Duodenal mucosa (tissue), 2 donors: ENCODE measurements around the gene IQCH.
"Not testable (repeated sequence)": the region's sequence is repeated elsewhere in the genome, so short reads cannot be mapped to it uniquely, and the experiment has no call there.

Experiments used
- H3K27ac ChIP-seq: one replicate; pipeline ENCODE4 v1.7.0; 2013; ENCODE audit warnings: low read depth, low read length
- H3K27me3 ChIP-seq, 2 donors: one replicate each; pipeline ENCODE4 v1.7.0; 2013; ENCODE audit warnings: low read length in 2 of 2, control low read depth in 1 of 2; ENCODE audit not compliant: insufficient read depth in 2 of 2, control insufficient read depth in 1 of 2
- H3K36me3 ChIP-seq, 2 donors: one replicate each; pipeline ENCODE4 v1.7.0; 2013; ENCODE audit warnings: low read length in 2 of 2, control low read depth in 1 of 2; ENCODE audit not compliant: insufficient read depth in 2 of 2, control insufficient read depth in 1 of 2
- H3K4me1 ChIP-seq, 2 donors: one replicate each; pipeline ENCODE4 v1.7.0; 2013; ENCODE audit warnings: low read length in 2 of 2, control low read depth in 1 of 2; ENCODE audit not compliant: insufficient read depth in 2 of 2, control insufficient read depth in 1 of 2
- H3K4me3 ChIP-seq, 2 donors: one replicate each; pipeline ENCODE4 v1.7.0; 2013; ENCODE audit warnings: low read length in 2 of 2, low read depth in 1 of 2
- H3K9ac ChIP-seq, 2 donors: one replicate each; pipeline ENCODE4 v1.7.0; 2013; ENCODE audit warnings: low read length in 2 of 2, low read depth in 1 of 2
- H3K9me3 ChIP-seq, 2 donors: one replicate each; pipeline ENCODE4 v1.7.0; 2013; ENCODE audit warnings: low read length in 2 of 2, control low read depth in 1 of 2; ENCODE audit not compliant: control insufficient read depth in 1 of 2

IQCH gene

GRCh38 chr15:67259806-67260205 is 5.2 kb downstream of the IQCH start:
- Histone ChIP-seq H3K27me3 (no peaks in the 10 kb centered on the region), H3K36me3 (no peaks in the 10 kb centered on the region), H3K9ac (no peak overlapping the region), H3K4me3 (no peak overlapping the region), H3K9me3 (no peaks in the 10 kb centered on the region), H3K4me1 (peaks cover 0 to 4% of the 10 kb centered on the region in 2 donors), H3K27ac (no peak overlapping the region)

- Histone ChIP-seq H3K4me3 (no peak overlapping the region), H3K9me3 (no peaks in the 10 kb centered on the region), H3K27me3 (no peaks in the 10 kb centered on the region)
Observed at GRCh38 chr15:67266870-67267269, 12.3 kb downstream of the IQCH start.

GRCh38 chr15:67267440-67267839 is 12.9 kb downstream of the IQCH start:
- no peaks in the 10 kb centered on the region for H3K36me3 ChIP-seq
- no peaks in the 10 kb centered on the region for H3K9me3 ChIP-seq
- peaks cover 12 to 21% of the 10 kb centered on the region in 2 donors for H3K4me1 ChIP-seq
- no peaks in the 10 kb centered on the region for H3K27me3 ChIP-seq
- no peak overlapping the region for H3K27ac ChIP-seq
- no peak overlapping the region for H3K9ac ChIP-seq
- H3K4me3 ChIP-seq: no peak overlapping the region

More at GRCh38 chr15:67266870-67267269, 12.3 kb downstream of the IQCH start:
- H3K27ac ChIP-seq: no peak overlapping the region
- no peaks in the 10 kb centered on the region for H3K36me3 ChIP-seq
- H3K9ac ChIP-seq: no peak overlapping the region
- peaks cover 12 to 21% of the 10 kb centered on the region in 2 donors for H3K4me1 ChIP-seq

DNA sequence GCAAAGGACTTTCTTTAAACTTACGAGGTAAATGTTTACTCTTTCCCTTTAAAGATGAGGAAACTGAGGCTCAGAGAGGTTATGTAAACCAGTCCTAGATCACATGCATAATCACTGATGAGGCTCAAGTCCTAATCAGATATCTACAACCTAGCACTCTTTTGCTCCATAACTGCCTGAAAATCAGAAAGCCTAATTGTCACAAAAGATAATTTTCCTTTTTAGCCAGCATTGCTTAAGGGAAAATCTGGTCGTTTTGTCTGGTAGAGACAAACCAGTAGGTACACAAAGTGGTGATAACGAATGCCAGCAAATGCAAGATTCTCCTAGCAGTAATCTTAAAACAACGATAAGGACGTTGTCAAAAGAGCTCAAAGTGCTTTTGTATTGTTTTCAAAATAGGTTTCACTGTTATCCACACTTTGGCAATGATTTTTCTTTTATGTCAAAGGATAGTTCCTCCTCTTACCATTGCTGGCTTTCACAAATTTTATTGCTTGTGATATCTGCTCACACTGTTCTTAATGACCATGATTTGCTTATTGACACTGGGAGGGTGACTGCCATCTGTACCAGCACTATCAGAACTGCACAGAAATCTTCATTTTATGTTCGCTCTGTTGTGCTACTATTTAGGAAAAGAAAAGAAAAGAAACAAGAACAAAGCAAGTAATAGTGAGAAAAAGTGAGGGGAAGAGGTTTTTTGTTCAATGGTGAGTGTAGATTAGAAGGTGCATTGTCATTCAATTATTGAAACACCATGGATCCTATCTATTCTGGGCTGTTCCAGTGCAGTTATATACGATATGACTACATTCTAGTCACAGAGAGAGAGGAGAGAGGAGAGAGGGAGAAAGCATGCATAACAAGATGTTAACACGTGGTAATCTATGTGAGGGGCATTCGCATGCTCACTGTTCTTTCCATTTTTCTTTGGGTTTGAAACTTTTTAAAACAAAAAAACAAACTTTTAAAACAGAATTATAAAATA is 13.7 kb downstream of the IQCH start:
- H3K27me3 ChIP-seq: no peaks in the 10 kb centered on the region
- no peaks in the 10 kb centered on the region for H3K9me3 ChIP-seq
- no peak overlapping the region for H3K4me3 ChIP-seq
- H3K27ac ChIP-seq: no peak overlapping the region
- H3K4me1 ChIP-seq: peaks cover 12 to 21% of the 10 kb centered on the region in 2 donors
- H3K36me3 ChIP-seq: no peaks in the 10 kb centered on the region
- no peak overlapping the region for H3K9ac ChIP-seq

GRCh38 chr15:67274236-67274635 is 19.6 kb downstream of the IQCH start:
- Histone ChIP-seq H3K27me3 (no peaks in the 10 kb centered on the region), H3K4me3 (no peak overlapping the region), H3K9me3 (no peaks in the 10 kb centered on the region), H3K36me3 (no peaks in the 10 kb centered on the region), H3K9ac (no peak overlapping the region), H3K27ac (no peak overlapping the region), H3K4me1 (no peaks in the 10 kb centered on the region)

DNA sequence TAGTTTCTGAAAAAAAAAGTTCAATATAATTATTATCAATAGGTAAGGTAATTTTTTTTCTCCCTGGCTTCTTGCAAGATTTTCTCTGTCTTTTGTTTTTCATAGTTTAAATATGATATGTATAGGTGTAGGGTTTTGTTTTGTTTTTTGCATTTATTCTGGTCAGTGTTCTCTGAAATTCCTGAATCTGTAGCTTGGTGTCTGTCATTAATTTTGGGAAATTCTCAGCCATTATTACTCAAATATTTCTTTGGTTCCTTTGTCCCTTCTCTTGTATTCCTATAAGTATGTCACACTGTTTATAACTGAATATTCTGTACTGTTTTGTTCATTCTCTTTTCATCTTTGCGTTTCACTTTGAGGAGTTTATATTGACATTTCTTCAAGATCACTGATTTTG is 22.1 kb downstream of the IQCH start:
- Histone ChIP-seq H3K27me3 (no peaks in the 10 kb centered on the region), H3K27ac (no peak overlapping the region), H3K4me3 (no peak overlapping the region), H3K36me3 (no peaks in the 10 kb centered on the region), H3K9ac (no peak overlapping the region), H3K9me3 (no peaks in the 10 kb centered on the region), H3K4me1 (no peaks in the 10 kb centered on the region)

GRCh38 chr15:67280217-67280616 is 25.6 kb downstream of the IQCH start:
- no peaks in the 10 kb centered on the region for H3K27me3 ChIP-seq
- H3K27ac ChIP-seq: no peak overlapping the region
- H3K36me3 ChIP-seq: no peaks in the 10 kb centered on the region
- no peak overlapping the region for H3K9ac ChIP-seq
- no peaks in the 10 kb centered on the region for H3K9me3 ChIP-seq
- no peaks in the 10 kb centered on the region for H3K4me1 ChIP-seq
- H3K4me3 ChIP-seq: no peak overlapping the region

DNA sequence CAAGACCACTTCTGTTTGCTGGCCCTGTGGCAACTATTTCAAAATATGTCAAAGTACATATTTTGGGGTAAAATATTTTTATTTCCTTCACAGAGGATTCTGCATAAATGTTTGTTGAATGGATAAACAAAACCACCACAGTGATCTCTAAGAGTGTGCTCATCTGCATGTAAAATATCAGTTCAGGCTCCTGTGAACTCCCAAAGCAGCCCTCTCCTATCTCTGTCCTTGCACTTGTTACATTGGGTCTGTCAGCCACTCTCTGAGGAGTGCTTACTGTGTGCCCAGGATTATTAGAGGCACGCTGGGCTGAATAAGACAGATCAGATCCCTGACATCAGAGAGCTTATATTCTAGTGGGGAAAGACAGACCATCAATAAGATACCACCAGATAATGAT is 27.1 kb downstream of the IQCH start:
- Histone ChIP-seq H3K4me3 (no peak overlapping the region), H3K27ac (no peak overlapping the region), H3K27me3 (no peaks in the 10 kb centered on the region), H3K36me3 (no peaks in the 10 kb centered on the region), H3K9ac (no peak overlapping the region), H3K4me1 (no peaks in the 10 kb centered on the region), H3K9me3 (no peaks in the 10 kb centered on the region)

DNA sequence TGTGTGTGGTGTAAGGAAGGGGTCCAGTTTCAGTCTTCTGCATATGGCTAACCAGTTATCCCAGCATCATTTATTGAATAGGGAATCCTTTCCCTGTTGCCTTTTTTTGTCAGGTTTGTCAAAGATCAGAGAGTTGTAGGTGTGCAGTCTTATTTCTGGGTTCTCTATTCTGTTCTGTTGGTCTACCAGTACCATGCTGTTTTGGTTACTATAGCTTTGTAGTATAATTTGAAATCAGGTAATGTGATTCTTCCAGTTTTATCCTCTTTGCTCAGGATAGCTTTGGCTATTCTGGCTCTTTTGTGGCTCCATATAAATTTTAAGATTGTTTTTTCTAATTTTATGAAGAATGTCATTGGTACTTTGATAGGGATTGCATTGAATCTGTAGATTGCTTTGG is 31.0 kb downstream of the IQCH start:
- not testable (repeated sequence) for H3K4me3 ChIP-seq

DNA sequence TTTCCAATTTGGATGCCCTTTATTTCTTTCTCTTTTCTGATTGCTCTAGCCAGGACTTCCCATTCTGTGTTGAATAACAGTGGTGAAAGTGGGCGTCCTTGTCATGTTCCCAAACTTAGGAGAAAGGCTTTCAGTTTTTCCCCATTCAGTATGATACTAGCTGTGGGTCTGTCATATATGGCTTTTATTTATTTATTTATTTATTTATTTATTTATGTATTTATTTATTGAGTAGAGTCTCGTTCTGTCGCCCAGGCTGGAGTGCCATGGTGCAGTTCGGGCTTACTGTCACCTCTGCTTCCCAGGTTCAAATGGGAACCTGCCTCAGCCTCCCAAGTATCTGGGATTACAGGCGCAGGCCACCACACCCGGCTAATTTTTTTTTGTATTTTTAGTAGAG is 31.8 kb downstream of the IQCH start:
- H3K9ac ChIP-seq, H3K4me3 ChIP-seq, H3K4me1 ChIP-seq: not testable (repeated sequence)

More for the DNA sequence above, 31.0 kb downstream of the IQCH start:
- H3K4me1 ChIP-seq, H3K36me3 ChIP-seq, H3K27ac ChIP-seq, H3K27me3 ChIP-seq, H3K9ac ChIP-seq, H3K9me3 ChIP-seq: not testable (repeated sequence)

More for the DNA sequence above, 31.8 kb downstream of the IQCH start:
- H3K27ac ChIP-seq, H3K9me3 ChIP-seq, H3K27me3 ChIP-seq, H3K36me3 ChIP-seq: not testable (repeated sequence)
